HG03342 (cell line): Measurements from ENCODE around the gene CAV1.
"Not testable (repeated sequence)": the region's sequence is repeated elsewhere in the genome, so short reads cannot be mapped to it uniquely, and the experiment has no call there.

ENCODE experiments used
- ATAC-seq: cut with Tn5 transposase; IDR thresholded peaks from one replicate; pipeline ENCODE4 v1.9.1; 2021; ENCODE audit warnings: mild to moderate bottlenecking, moderate library complexity; ENCODE audit not compliant: unreplicated experiment

Gene CAV1

GRCh38 chr7:116524609-116525297 is at the start of gene CAV1:
TSS of gene CAV1 (plus strand) at chr7:116525036. CDS start at chr7:116525063, 27 bp downstream.
- ATAC-seq, result no peak

GRCh38 chr7:116477625-116478024 is 47.2 kb upstream of the CAV1 start:
- ATAC-seq, result no peak

GRCh38 chr7:116478834-116479233 is 46.0 kb upstream of the CAV1 start:
- no peak for ATAC-seq

GRCh38 chr7:116483271-116483942 is 41.4 kb upstream of the CAV1 start:
- no peak for ATAC-seq

DNA sequence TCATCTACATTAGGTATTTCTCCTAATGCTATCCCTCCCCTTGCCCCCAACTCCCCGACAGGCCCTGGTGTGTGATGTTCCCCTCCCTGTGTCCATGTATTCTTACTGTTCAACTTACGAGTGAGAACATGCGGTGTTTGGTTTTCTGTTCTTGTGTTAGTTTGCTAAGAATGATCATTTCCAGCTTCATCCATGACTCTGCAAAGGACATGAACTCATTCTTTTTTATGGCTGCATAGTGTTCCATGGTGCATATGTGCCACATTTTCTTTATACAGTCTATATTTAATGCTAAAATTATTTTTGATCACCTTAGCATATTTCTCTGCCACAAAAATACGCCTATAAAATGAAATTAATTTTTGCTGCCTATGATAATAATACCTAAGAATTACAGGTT is 40.4 kb upstream of the CAV1 start:
- not testable (repeated sequence) for ATAC-seq

DNA sequence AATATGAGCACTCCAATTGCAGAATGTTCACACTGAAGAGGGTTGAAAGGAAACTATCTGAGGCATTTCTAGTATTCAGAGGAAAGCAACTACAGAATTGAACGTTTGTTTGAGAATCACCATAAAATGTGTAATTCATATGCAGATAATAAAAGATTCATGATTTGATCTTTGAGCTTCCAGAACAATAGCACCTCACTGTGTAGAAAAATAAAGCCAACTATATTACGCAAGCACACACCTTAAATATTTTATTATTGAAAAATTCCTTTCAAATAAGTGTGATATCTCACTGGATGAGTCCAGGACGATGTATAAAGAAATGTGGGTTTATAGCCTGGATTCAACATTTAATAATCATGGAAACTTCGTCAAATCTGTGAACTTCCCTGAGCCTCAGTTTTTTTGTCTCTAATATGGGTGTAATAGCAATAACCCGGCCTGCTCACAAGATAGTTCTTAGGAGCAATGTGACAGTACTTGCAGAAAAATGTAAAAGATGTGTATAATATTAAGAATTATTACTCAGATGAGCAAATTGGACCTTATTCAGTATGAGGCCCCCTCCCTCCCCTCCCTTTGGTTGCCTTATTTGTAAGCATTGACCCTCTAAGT is 36.8 kb upstream of the CAV1 start:
- ATAC-seq, result no peak

DNA sequence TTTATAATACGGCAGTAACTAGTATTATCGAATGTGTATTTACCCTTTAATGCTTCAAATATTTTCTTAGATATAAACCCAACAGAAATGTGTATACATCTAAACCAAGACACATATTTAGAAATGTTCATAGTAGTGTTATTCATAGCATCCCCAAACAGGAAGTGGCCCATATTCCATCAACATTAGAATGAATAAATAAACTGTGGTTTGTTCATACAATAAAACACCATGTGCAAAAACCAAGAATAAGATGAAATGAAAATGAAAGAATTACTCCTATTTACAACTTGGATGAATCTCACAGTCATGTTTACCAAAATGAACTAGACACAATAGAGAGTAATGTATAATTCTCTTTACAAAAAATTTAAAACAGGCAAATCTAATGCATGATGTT is 34.5 kb upstream of the CAV1 start:
- ATAC-seq, result no peak

GRCh38 chr7:116491887-116492653 is 32.8 kb upstream of the CAV1 start:
- ATAC-seq, result no peak

DNA sequence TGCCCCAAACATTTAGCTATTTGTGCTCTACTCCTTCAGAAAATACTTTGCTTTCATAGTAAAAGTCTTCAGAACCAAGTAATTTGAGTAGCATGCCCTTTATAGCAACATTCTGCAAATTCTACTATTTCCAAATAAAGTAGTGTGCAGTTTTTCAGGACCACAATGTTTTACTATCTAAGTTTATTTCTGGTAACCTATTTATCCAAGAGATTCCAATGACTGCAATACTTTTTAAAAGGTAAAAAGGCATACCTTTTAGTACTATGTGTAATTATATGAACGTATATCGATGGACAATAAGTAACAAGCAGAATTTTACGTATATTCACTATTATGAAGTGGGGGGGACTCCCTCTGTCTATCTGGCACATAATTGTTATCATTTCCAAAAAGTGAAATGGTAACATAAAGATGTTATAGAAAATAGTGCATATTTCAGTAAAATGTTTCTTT is 32.2 kb upstream of the CAV1 start:
- ATAC-seq, result no peak

DNA sequence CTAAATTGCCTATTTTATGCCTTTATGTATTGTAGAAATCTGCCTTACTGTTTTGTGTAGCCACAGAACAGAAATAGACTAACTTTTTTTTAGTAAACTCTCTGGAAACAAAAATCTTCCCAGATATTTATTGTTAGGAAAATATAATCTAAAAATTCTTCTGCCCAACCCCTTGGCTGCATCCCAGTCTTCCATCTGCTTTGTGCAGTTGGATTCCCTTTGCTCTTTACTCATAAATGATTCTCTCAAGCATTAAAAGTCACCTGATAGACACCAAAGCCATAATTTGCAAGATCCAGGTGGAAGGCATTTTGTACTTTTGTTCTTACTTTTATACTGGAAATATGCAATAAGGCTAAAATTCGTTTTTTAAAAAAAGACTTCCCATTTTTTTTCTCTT is 31.4 kb upstream of the CAV1 start:
- no peak for ATAC-seq

DNA sequence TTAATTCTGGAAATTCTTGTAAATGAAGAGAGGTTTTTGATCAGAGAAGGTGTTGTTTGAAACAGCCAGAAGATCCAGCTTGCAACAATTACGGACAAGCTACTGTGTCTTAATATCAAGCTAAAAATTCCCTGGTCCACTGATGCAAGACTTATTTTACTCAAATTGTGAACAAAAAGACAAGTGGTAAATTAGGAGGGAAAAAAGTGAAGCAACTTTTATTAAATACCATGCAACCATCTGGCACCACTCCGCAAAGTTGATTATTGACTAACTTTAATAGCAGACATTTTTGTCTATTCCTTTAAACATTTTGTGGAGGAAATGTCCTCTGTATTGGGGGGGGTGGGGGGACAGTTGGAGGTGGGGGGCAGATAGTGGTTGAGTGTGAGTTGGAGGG is 30.4 kb upstream of the CAV1 start:
- no peak for ATAC-seq

- ATAC-seq, result no peak
Observed at GRCh38 chr7:116495736-116496135, 29.1 kb upstream of the CAV1 start.

GRCh38 chr7:116496653-116497052 is 28.2 kb upstream of the CAV1 start:
- no peak for ATAC-seq

GRCh38 chr7:116497708-116498107 is 27.1 kb upstream of the CAV1 start:
- ATAC-seq, result no peak

GRCh38 chr7:116499168-116500077 is 25.4 kb upstream of the CAV1 start, which contains the start of gene CAV2:
TSS of gene CAV2 (plus strand) at chr7:116499738. CDS start at chr7:116499782, 44 bp downstream.
- ATAC-seq, result no peak

GRCh38 chr7:116500078-116500853 is 24.6 kb upstream of the CAV1 start:
- ATAC-seq, result no peak

DNA sequence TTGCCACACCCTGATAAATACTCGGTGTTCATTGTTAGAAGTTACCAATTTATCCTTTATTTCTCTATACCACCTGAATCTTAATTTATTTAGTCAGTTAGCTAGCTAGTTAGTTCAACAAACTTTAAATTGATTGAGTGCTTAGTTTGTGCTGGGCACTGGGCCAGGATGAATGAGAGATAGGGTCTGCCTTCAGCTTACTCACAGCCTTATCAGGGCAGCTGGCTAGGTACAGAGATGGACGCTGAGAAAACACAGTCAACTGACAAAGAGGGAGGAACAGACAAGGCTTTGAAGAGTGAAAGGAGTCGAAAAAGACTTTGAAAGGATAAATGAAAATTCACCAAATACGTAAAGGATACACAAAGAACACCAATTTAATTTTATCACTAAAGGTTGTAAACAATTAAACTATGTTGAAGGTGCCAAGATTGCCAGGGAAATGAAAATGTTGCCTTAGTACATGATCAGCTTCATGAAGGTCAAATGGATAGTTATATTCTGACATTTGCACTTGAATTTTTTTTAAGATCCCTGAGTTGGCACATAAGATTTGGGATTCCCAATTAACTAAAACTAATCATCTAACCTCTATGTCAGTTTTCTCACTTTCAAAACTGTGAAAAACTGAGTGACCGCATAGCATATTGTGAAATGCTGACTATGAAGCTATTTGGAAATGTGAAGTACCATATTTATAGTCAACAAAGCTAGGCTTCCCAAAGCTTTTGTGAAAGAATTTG is 23.2 kb upstream of the CAV1 start:
- no peak for ATAC-seq

- no peak for ATAC-seq
Observed at GRCh38 chr7:116502201-116503096, 22.4 kb upstream of the CAV1 start.
